Measurements from ENCODE around the gene RPE65.
"Not testable (repeated sequence)": the region's sequence is repeated elsewhere in the genome, so short reads cannot be mapped to it uniquely, and the experiment has no call there.

RPE65 gene

DNA sequence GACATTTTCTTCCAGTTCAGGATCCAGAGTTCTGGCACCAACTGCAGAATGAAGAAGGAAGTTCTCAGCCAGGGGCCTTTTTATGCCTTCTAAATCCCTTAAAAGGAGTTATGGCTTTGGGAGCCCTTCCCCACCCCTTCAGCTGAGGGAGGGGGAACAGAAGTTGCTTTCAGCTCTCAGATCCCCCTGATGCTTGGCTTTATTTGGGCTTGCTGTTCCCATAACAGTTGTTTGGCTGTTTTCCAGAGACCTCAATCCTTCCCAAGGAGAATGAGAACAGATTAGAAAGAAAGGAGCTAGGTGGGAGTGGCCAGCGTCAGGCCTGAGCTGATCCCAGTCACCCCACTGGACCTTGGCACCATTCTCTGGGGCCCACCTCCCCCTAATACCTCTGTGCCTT lies at the start of gene RPE65:
TSS of gene RPE65 (minus strand) at position 54 of the 400 bp plus-strand sequence. CDS start at position 5, 49 bp downstream.
- DNase-seq = no peak

DNA sequence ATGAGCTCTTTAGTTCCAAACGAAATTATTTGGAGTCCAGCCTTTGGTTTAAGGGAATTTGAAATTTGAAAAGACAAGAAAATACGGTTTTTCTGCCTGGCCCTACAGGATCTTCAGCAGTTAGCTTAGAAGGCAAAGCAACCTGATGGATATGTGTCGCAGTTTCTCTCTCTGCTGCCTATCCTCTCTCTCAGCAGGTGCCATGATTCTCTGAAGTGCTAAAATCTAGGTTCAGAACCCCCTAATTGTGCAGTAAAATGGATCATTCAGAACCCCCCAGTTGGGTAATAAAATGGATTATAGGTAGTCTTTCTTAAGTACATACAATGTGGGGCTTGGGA lies 47.6 kb upstream of the RPE65 start:
- no peak for DNase-seq

DNA sequence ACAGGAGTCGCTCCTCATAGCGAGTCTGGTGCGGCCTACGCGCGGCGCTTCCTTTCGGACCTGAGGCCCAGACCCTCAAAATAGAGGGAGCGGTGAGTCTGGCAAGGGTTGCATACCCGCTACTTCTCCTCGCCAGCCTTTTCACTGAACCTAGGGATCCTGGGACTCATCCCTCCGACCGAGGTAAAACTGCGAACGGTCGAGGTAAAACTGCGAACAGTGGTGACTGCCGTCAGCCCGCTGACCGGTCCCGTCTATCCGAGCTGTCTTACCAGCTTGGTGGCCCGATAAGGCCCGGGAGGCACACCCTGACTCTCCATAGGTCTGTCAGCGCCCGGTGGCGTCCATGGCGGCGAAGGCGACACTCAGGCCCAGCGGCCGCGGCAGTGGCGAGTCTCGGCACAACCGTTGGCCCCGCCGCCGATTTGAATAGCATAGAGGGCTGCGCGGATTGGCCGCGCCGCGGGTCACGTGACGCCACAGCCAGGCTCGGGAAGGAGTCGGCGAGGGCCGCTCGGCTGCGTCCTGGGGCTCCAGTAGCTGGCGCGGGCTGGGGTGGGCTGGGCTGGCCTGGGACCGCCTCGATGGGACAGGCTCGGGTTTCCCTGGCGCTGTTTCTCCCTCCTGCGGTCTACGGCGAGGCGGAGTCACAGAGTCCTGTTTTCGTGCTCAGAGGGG lies 47.1 kb upstream of the RPE65 start, which contains the start of gene DEPDC1:
TSS of gene DEPDC1 (minus strand) at position 403 of the 678 bp plus-strand sequence. CDS start at position 320, 83 bp downstream.
- peak; percentile 78 for DNase-seq

DNA sequence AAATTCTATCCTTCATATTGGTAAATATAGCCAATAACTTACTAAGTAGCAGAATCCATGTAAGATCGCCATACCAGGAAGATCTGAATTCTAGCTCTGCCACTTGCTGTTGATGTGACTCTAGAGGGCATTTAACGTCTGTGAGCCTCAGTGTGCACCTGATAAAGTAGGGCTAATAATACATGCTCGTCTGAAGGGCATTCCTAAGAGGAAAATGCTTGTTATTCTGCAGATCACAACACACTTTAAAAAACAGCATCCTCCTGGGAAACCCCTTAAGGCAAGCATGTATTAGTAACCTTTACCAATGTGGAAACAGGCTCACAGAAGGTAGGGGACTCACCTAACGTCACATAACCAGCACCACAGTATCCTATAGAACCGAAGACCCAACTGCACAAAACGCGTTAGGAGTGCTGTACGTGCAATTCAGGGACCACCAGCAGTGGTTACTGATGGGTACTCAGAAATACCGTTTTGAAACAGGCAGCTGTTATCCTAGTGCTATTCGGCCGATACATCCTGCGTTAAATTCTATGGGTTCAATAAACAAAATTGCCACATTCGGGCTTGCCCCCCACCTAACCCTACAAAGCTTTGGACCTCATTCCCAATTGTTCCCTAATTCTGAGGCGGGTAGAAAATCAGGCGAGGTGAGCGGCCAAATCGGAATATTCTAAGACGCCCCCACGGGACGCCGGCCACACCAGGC lies 46.4 kb upstream of the RPE65 start:
- DNase-seq = no peak

DNA sequence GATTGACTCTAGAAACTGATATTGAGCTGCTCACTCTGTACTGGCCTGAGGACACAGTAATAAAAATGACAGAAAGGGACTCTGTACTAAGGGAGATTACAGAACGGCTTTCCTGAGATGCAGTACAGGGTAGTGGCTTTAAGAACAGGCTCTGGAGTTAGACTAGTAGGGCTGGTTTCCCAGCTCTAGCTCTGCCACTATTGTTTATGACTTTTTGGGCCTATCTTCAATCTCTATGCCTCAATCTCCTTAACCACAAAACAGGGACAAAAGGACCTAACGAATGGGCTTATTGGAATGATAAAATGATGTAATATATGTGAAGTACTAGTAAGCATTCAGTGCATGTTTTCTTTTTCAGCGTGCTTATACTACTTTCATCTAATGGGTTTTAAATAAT lies 45.8 kb upstream of the RPE65 start:
- no peak for DNase-seq

DNA sequence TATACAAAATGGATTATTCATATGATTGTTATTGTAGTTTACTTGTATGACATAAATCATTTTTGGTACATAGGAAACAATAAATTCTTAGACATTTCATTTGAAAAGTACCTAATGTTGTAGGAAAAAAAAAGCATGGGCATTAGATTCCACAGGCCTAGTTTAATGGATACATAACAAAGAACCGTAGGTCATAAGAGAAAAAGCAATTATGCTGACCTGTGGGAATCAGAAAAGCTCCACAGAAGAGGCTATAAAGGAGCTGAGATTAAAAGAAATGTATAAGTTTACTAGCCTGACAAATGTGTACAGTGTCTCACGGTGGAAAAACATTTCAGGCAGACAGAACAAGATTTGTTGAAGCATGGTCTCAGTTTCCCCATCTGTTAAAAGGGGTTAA lies 43.4 kb upstream of the RPE65 start:
- DNase-seq = no peak

DNA sequence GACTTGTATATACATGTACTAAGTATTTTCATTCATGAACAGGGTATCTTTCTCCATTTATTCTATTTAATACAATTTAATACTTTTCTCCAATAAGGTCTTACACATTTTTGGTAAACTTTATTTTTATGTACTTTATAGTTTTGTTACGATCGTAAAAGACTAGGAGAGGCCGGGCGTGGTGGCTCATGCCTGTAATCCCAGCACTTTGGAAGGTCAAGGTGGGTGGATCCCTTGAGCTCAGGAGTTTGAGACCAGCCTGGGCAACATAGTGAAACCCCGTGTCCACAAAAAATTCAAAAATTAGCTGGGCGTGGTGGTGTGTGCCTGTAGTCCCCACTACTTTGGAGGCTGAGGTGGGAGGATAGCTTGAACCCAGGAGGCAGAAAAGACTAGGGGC lies 42.5 kb upstream of the RPE65 start:
- not testable (repeated sequence) for DNase-seq

- no peak for DNase-seq
Measured at GRCh38 chr1:68490046-68490651, 40.4 kb upstream of the RPE65 start.

GRCh38 chr1:68485431-68486022 lies 35.8 kb upstream of the RPE65 start:
- no peak for DNase-seq

GRCh38 chr1:68484618-68485017 lies 34.9 kb upstream of the RPE65 start:
- no peak for DNase-seq

- DNase-seq = no peak
Measured at GRCh38 chr1:68481041-68481440, 31.3 kb upstream of the RPE65 start.

- no peak for DNase-seq
Measured at GRCh38 chr1:68479501-68479900, 29.7 kb upstream of the RPE65 start.

GRCh38 chr1:68478662-68479061 lies 28.9 kb upstream of the RPE65 start:
- DNase-seq = no peak

GRCh38 chr1:68476626-68477025 lies 26.9 kb upstream of the RPE65 start:
- not testable (repeated sequence) for DNase-seq

DNA sequence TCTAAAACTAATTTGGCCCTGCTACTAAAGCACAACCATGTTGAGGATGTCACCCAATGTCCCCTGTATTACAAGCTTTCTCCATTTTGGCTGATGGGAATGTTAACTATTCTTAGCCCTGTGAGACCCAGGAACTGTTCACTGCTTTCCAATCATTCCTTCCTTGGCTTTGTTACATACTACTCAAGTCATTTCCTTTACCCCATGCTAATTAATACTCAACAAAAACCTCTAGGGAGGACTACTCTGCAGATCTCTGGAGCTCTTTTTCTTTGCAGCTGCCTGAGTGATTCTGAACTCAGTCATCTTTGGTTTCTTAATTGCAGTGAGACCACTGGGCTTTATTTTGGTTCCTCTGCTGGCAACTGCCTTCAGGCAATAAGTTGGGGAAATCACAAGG lies 23.3 kb upstream of the RPE65 start:
- DNase-seq = no peak

- DNase-seq = peak; percentile 7
Measured at GRCh38 chr1:68470388-68470970, 20.7 kb upstream of the RPE65 start.

- DNase-seq = no peak
Measured at GRCh38 chr1:68464891-68465290, 15.1 kb upstream of the RPE65 start.

DNA sequence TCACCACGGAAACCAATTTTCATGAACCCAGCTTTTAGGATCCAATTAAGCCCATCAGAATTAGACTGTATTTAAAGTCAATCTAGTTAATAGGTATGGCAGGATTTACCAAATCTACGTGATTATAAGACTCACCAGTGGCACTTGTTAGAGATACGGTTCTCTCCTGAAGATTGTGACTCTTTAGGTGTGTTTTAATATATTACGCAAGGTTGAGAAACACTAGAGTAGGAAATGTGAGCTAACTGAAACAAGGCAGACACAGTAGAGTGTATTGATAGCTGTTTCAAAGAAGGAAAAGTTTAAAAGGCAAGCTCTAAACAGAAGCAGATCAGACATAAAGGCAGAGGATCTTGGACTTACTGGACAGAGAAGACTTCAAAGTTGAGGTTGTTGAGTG lies 11.2 kb upstream of the RPE65 start:
- no peak for DNase-seq

GRCh38 chr1:68459796-68460195 lies 10.0 kb upstream of the RPE65 start:
- DNase-seq = no peak

GRCh38 chr1:68459091-68459490 lies 9.3 kb upstream of the RPE65 start:
- no peak for DNase-seq

DNA sequence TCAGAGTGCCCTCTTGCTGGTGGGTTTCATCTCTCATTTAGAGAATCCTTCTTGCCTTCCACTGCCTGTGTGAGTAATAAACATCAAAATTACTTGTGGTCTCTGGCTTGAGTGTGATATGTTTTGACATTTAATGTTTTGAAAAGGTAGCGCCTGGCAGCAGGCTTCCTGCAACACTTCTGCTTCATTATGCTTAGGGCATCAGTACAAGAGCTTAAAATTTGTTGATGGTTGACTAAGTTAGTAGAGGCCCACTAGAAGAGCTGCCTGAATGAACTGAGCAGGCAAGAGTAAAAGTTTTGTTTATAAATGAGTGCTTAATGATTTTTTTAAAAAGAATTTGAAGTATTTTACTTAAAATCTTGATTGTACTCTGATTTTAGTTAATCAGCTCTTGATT lies 6.4 kb upstream of the RPE65 start:
- DNase-seq = no peak

DNA sequence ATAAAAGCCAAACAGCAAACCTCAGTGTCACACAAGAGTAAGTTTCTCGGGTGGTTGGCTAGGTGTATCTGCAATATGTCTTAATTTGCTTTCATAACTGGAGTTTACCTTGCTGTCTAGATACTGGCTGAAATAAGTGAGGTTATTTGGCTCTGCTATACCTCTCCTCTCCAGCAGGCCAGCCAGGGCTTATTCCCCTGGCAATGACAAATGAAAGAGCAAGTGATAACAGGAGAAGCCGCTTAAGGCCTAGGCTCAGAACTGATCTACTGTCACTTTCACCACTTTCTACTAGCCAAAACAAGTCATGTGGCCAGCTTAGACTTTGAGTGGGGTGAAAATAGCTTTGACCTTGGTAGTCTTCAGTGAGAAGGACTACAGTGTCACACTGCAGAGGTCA lies 4.8 kb upstream of the RPE65 start:
- DNase-seq = no peak

- DNase-seq = no peak
Measured at GRCh38 chr1:68453060-68453670, 3.4 kb upstream of the RPE65 start.

Measured in CD4-positive, alpha-beta T cell treated with Interleukin-4 for 4 hours (primary cell).